Testis (tissue), 2 donors: ENCODE data around the gene CHMP2B.

Source experiments
- CTCF ChIP-seq, 3 experiments: fragments of 450-650 bp in 2 of 3; fragments of 200-600 bp in 1 of 3; sonication (generic) in 1 of 3; IDR thresholded peaks; one replicate each; pipeline ENCODE4 v1.5.1; 2016 to 2019; ENCODE audit warnings: antibody characterized with exemption in 3 of 3, mild to moderate bottlenecking in 2 of 3, moderate library complexity in 1 of 3
- POLR2A ChIP-seq: fragments of 450-650 bp; IDR thresholded peaks from one replicate; pipeline ENCODE4 v1.6.1; 2017; ENCODE audit warnings: antibody characterized with exemption, mild to moderate bottlenecking, moderate library complexity

GRCh38 chr3:87247430-87247773, 20.3 kb downstream of the CHMP2B start:
- TF ChIP-seq CTCF (IDR thresholded peaks at IDR 0.05): no peak
- TF ChIP-seq POLR2A: no peak
